PC-9 (cell line): Measurements from ENCODE around the gene CEP112. TPM values are rescaled to one million over a fixed set of nuclear protein-coding genes. Genes with fewer than 3 reads are reported as not detected.

Source experiments
- BruUV-seq: library from RNA; stranded (reverse); fragments of 400-500 nt; replicated peaks from 2 replicates; lab custom pipeline; 2021; lab: Mats Ljungman, UMichigan
- CTCF ChIA-PET: fragments of 300-600 bp; sonication (Branson Sonifier 250); formaldehyde crosslinking; loops from one replicate; lab custom pipeline; 2022; ENCODE audit warnings: antibody characterized with exemption; lab: Charles Lee
- POLR2A ChIA-PET: fragments of 300-600 bp; sonication (Branson Sonifier 250); formaldehyde crosslinking; loops from one replicate; lab custom pipeline; 2022; ENCODE audit warnings: antibody characterized with exemption; ENCODE audit not compliant: unreplicated experiment; lab: Charles Lee
- DNase-seq, 2 experiments: peaks; one replicate each; pipeline versions ENCODE4 v3.0.0 to v3.0.0-alpha.2; 2015 to 2022; ENCODE audit warnings: mixed read lengths in 1 of 2
- H2AFZ ChIP-seq: fragments of 200-600 bp; sonication (generic); 2 replicates; pipeline ENCODE4 v1.8.1; 2017; ENCODE audit warnings: antibody characterized with exemption
- H3F3A ChIP-seq: fragments of 200-600 bp; sonication (generic); 2 replicates; pipeline ENCODE4 v1.8.1; 2017; ENCODE audit warnings: antibody characterized with exemption, mild to moderate bottlenecking, low read depth; ENCODE audit not compliant: insufficient read depth
- H3K27ac ChIP-seq: fragments of 200-600 bp; sonication (generic); 2 replicates; pipeline ENCODE4 v1.6.1; 2016; ENCODE audit warnings: mixed run types
- H3K27me3 ChIP-seq: fragments of 200-600 bp; sonication (generic); 2 replicates; pipeline ENCODE4 v1.6.1; 2016; ENCODE audit warnings: low read depth, mixed run types; ENCODE audit not compliant: insufficient read depth
- H3K36me3 ChIP-seq: fragments of 200-600 bp; sonication (generic); 2 replicates; pipeline ENCODE4 v1.6.1; 2016; ENCODE audit warnings: low read depth, mixed run types
- H3K4me1 ChIP-seq: fragments of 200-600 bp; sonication (generic); replicated peaks from 2 replicates; pipeline ENCODE4 v1.6.1; 2016; ENCODE audit warnings: mixed run types; ENCODE audit not compliant: insufficient read depth
- H3K4me2 ChIP-seq: fragments of 200-600 bp; sonication (generic); 2 replicates; pipeline ENCODE4 v1.6.1; 2017; ENCODE audit warnings: mixed run types
- H3K4me3 ChIP-seq: fragments of 200-600 bp; sonication (generic); 2 replicates; pipeline ENCODE4 v1.6.1; 2016; ENCODE audit warnings: mixed run types
- H3K79me2 ChIP-seq: fragments of 200-600 bp; sonication (generic); 2 replicates; pipeline ENCODE4 v1.6.1; 2017; ENCODE audit warnings: low read depth, mixed run types
- H3K9me2 ChIP-seq: fragments of 200-600 bp; sonication (generic); 2 replicates; pipeline ENCODE4 v1.8.1; 2017; ENCODE audit warnings: mild to moderate bottlenecking; ENCODE audit not compliant: insufficient read depth
- H3K9me3 ChIP-seq: fragments of 200-600 bp; sonication (generic); 2 replicates; pipeline ENCODE4 v1.8.1; 2016; ENCODE audit warnings: low read depth; ENCODE audit not compliant: insufficient read depth
- H4K20me1 ChIP-seq: fragments of 200-600 bp; sonication (generic); 2 replicates; pipeline ENCODE4 v1.8.1; 2017; ENCODE audit not compliant: insufficient read depth
- EZH2 ChIP-seq: fragments of 200-600 bp; sonication (generic); IDR thresholded peaks from 2 replicates; pipeline ENCODE4 v1.8.0; 2017; ENCODE audit warnings: antibody characterized with exemption, low read depth
- intact Hi-C: fragments of 100-400 bp; cut with micrococcal nuclease; formaldehyde crosslinking; loops from one replicate; pipeline ENCODE4 v1.10.0; 2022; ENCODE audit not compliant: unreplicated experiment
- total RNA-seq: library from RNA; stranded (reverse); gene quantifications from 2 replicates; pipeline ENCODE4 v1.2.3, GENCODE V29; 2021
- TF ChIP-seq, protein P1 (sequence below): fragments of 200-600 bp; sonication (generic); conservative IDR thresholded peaks from 2 replicates; pipeline ENCODE4 v1.6.1; 2017; ENCODE audit warnings: mixed run types, antibody characterized with exemption, mild to moderate bottlenecking, moderate library complexity

CEP112 gene
- total RNA-seq, 1 experiment from 2014 or later, result 4.3 TPM

DNA sequence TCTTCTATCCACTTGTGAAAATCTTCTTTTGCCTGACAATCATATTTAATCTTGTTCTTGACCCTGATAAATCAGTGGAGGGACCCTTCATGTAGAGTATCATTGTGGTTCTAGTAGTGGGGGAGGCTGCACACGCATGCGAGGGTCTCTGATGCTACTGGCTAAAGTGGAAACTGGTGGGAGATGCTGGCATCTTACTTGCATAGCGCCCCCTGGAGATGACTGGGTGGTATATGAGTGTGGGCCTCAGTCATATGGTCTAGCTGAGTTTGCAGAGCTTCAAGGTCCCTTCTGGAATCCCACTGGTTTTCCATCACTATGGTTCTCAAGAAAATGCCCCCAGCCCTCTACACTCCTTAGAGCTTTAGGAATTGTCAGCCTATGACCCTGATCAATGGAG lies 394.1 kb downstream of the CEP112 start:
- no peak for DNase-seq
- Histone ChIP-seq H3K4me3 (no peak overlapping the region), H3K36me3 (no peaks in the 10 kb centered on the region), H3K9me2 (no peaks in the 10 kb centered on the region), H3K4me1 (no peaks in the 10 kb centered on the region), H3K4me2 (no peak overlapping the region), H3K79me2 (no peaks in the 10 kb centered on the region), H3K27me3 (no peaks in the 10 kb centered on the region), H3F3A (no peaks in the 10 kb centered on the region), H3K9me3 (peaks cover 13% of the 10 kb centered on the region), H2AFZ (no peak overlapping the region), H3K27ac (no peak overlapping the region), H4K20me1 (no peaks in the 10 kb centered on the region)
- POLR2A ChIA-PET, result no interaction called here
- no TSS peak for BruUV-seq
- intact Hi-C loops, result no loop called here
- no peak for TF ChIP-seq EZH2
- TF ChIP-seq, protein P1, sequence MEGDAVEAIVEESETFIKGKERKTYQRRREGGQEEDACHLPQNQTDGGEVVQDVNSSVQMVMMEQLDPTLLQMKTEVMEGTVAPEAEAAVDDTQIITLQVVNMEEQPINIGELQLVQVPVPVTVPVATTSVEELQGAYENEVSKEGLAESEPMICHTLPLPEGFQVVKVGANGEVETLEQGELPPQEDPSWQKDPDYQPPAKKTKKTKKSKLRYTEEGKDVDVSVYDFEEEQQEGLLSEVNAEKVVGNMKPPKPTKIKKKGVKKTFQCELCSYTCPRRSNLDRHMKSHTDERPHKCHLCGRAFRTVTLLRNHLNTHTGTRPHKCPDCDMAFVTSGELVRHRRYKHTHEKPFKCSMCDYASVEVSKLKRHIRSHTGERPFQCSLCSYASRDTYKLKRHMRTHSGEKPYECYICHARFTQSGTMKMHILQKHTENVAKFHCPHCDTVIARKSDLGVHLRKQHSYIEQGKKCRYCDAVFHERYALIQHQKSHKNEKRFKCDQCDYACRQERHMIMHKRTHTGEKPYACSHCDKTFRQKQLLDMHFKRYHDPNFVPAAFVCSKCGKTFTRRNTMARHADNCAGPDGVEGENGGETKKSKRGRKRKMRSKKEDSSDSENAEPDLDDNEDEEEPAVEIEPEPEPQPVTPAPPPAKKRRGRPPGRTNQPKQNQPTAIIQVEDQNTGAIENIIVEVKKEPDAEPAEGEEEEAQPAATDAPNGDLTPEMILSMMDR, result peak; percentile 43
- CTCF ChIA-PET, result no interaction called here

DNA sequence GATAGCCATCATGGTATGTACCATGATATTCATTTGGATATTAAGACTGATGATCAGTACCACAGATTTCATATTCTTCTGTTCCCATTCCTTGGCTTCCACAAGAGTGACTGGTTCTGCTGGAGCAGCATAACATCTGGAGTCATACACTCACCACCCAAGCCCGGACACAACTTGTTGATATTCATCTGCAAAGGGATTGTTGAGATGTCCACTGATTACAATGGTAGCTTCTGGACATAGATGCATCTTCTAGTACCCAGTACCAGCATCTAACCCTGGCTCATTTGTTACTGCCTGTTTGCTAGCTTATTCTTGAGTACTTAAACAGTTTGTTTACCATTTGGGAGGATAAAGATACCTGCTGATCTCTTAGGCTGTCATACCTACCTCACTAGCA lies 394.8 kb downstream of the CEP112 start:
- peaks cover 11% of the 10 kb centered on the region for H3K9me3 ChIP-seq
- no peak for TF ChIP-seq EZH2
- TF ChIP-seq, protein P1, result no peak
- no peaks in the 10 kb centered on the region for H3K4me1 ChIP-seq
- no peaks in the 10 kb centered on the region for H3K79me2 ChIP-seq
- no peaks in the 10 kb centered on the region for H3K36me3 ChIP-seq
- POLR2A ChIA-PET, result no interaction called here
- H3K4me3 ChIP-seq, result no peak overlapping the region
- BruUV-seq, result no TSS peak
- H3K9me2 ChIP-seq, result no peaks in the 10 kb centered on the region
- CTCF ChIA-PET, result no interaction called here
- DNase-seq, result no peak
- intact Hi-C loops, result no loop called here
- no peak overlapping the region for H3K4me2 ChIP-seq
- H3K27me3 ChIP-seq, result no peaks in the 10 kb centered on the region
- H3K27ac ChIP-seq, result no peak overlapping the region
- H2AFZ ChIP-seq, result no peak overlapping the region
- no peaks in the 10 kb centered on the region for H3F3A ChIP-seq
- H4K20me1 ChIP-seq, result no peaks in the 10 kb centered on the region

DNA sequence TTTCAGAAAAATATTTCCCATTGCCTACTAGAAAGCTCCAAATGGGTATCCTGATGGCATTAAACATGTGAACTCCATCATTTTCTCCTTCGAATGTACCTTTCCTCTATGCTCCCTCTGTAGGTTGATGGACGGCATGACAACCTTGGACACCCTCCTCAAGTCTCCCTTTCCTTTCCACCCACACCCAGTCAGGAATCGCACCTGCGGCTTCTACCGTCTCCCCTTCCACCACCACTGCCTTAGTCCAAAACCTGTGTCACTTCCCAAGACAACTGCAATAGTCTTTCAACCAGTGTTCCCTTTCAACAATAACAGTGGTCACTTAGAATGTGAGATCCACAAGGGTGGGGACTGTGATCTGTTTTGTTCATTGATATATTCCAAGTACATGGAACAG lies 397.4 kb downstream of the CEP112 start:
- Histone ChIP-seq H3K27ac (no peak overlapping the region), H3K4me3 (no peak overlapping the region), H2AFZ (no peak overlapping the region), H3F3A (no peaks in the 10 kb centered on the region), H4K20me1 (no peaks in the 10 kb centered on the region), H3K27me3 (no peaks in the 10 kb centered on the region), H3K4me1 (no peaks in the 10 kb centered on the region), H3K79me2 (no peaks in the 10 kb centered on the region), H3K36me3 (no peaks in the 10 kb centered on the region), H3K9me2 (no peaks in the 10 kb centered on the region), H3K4me2 (no peak overlapping the region), H3K9me3 (no peaks in the 10 kb centered on the region)
- ChIA-PET CTCF (no interaction called here), POLR2A (no interaction called here)
- no peak for DNase-seq
- TF ChIP-seq, protein P1, result peak; percentile 63
- no peak for TF ChIP-seq EZH2
- intact Hi-C loops, result loop anchor here (2.0 kb wide), 1 partner anchor 338 kb away; no protein-coding TSS in a partner anchor
- no TSS peak for BruUV-seq
